Natural killer cell (primary cell): ENCODE results near the gene PDE8B. TPM values are rescaled to one million over a fixed set of nuclear protein-coding genes. Genes with fewer than 3 reads are reported as not detected.
"Not testable (repeated sequence)": the region's sequence is repeated elsewhere in the genome, so short reads cannot be mapped to it uniquely, and the experiment has no call there.

Experiments
- ATAC-seq, 3 donors: fragments of 150-1000 bp in 2 of 3; fragments of 200-7000 bp in 1 of 3; cut with Tn5 transposase; 1 replicate in 1 of 3; 2 replicates in 2 of 3; pipeline ENCODE4 v1.10.0; 2021; ENCODE audit warnings: mild to moderate bottlenecking in 2 of 3, moderate library complexity in 2 of 3
- DNase-seq, 2 donors: peaks; one replicate each; pipeline versions ENCODE4 v3.0.0 to v3.0.0-alpha.2; 2013 to 2021; ENCODE audit warnings: mixed read lengths in 1 of 2
- H3K27ac ChIP-seq: one replicate; pipeline ENCODE4 v1.5.1; 2013; ENCODE audit warnings: mild to moderate bottlenecking, low read length
- H3K27me3 ChIP-seq: one replicate; pipeline ENCODE4 v1.6.1; 2013; ENCODE audit warnings: low read length; ENCODE audit not compliant: control insufficient read depth, insufficient read depth
- H3K36me3 ChIP-seq: one replicate; pipeline ENCODE4 v1.6.1; 2013; ENCODE audit warnings: low read length; ENCODE audit not compliant: control insufficient read depth, insufficient read depth
- H3K4me1 ChIP-seq: one replicate; pipeline ENCODE4 v1.6.1; 2013; ENCODE audit warnings: low read length; ENCODE audit not compliant: control insufficient read depth, insufficient read depth
- H3K4me3 ChIP-seq: one replicate; pipeline ENCODE4 v1.5.1; 2013; ENCODE audit warnings: low read length
- H3K9me3 ChIP-seq: one replicate; pipeline ENCODE4 v1.6.1; 2013; ENCODE audit warnings: low read length; ENCODE audit not compliant: control insufficient read depth, insufficient read depth
- H3K27ac Mint-ChIP-seq, 2 donors: one replicate each; pipeline ENCODE4 v1.8.0; 2022; ENCODE audit warnings: mild to moderate bottlenecking in 2 of 2, mixed read lengths in 2 of 2, moderate library complexity in 1 of 2
- H3K27me3 Mint-ChIP-seq, 2 donors: one replicate each; pipeline ENCODE4 v1.8.0; 2022; ENCODE audit warnings: low read depth in 2 of 2, mixed read lengths in 2 of 2
- H3K36me3 Mint-ChIP-seq: one replicate; pipeline ENCODE4 v1.8.0; 2022; ENCODE audit warnings: mixed read lengths
- H3K4me1 Mint-ChIP-seq, 2 donors: one replicate each; pipeline ENCODE4 v1.8.0; 2022; ENCODE audit warnings: mixed read lengths in 2 of 2
- H3K4me3 Mint-ChIP-seq: one replicate; pipeline ENCODE4 v1.8.0; 2022; ENCODE audit warnings: mild to moderate bottlenecking, moderate library complexity, mixed read lengths
- H3K9me3 Mint-ChIP-seq, 2 donors: one replicate each; pipeline ENCODE4 v1.8.0; 2022; ENCODE audit warnings: mixed read lengths in 2 of 2
- WGBS: methylation state at CpG from one replicate; pipeline ENCODE4 v1.1.7; 2013; ENCODE audit warnings: missing lambda C conversion rate; ENCODE audit not compliant: insufficient coverage; 5-methylcytosine and 5-hydroxymethylcytosine counted together
- intact Hi-C: fragments of 100-400 bp; cut with micrococcal nuclease; formaldehyde crosslinking; loops from one replicate; pipeline ENCODE4 v1.14.2; 2022
- total RNA-seq, 4 donors: library from RNA; stranded (reverse); fragments of 120-200 nt in 1 of 4; gene quantifications; one replicate each; pipeline versions ENCODE4 v1.2.3 to v1.2.4, GENCODE V29; 2013 to 2022
- TF ChIP-seq, protein P1 (sequence below): fragments of 200-600 bp; IDR thresholded peaks from one replicate; pipeline ENCODE4 v1.8.0; 2022; ENCODE audit warnings: antibody characterized with exemption

The PDE8B gene
- total RNA-seq, 3 donors from 2014 or later (not counting 1 experiment from before 2014, with no cell fraction given) = 0.23 to 0.82 TPM; not detected in 1

- Mint-ChIP-seq H3K27me3 (peaks cover 9% of the 10 kb centered on the region in 2 donors), H3K36me3 (no peaks in the 10 kb centered on the region), H3K4me3 (no peak overlapping the region), H3K9me3 (no peaks in the 10 kb centered on the region), H3K4me1 (no peaks in the 10 kb centered on the region), H3K27ac (no peak overlapping the region)
- Histone ChIP-seq H3K36me3 (no peaks in the 10 kb centered on the region), H3K27ac (no peak overlapping the region), H3K27me3 (no peaks in the 10 kb centered on the region), H3K9me3 (no peaks in the 10 kb centered on the region), H3K4me3 (no peak overlapping the region), H3K4me1 (no peaks in the 10 kb centered on the region)
- ATAC-seq (no peak), DNase-seq (no peak)
- intact Hi-C loops = no loop called here
- WGBS = 74% methylated on average over 5 of the region's 5 CpGs
- TF ChIP-seq, protein P1, sequence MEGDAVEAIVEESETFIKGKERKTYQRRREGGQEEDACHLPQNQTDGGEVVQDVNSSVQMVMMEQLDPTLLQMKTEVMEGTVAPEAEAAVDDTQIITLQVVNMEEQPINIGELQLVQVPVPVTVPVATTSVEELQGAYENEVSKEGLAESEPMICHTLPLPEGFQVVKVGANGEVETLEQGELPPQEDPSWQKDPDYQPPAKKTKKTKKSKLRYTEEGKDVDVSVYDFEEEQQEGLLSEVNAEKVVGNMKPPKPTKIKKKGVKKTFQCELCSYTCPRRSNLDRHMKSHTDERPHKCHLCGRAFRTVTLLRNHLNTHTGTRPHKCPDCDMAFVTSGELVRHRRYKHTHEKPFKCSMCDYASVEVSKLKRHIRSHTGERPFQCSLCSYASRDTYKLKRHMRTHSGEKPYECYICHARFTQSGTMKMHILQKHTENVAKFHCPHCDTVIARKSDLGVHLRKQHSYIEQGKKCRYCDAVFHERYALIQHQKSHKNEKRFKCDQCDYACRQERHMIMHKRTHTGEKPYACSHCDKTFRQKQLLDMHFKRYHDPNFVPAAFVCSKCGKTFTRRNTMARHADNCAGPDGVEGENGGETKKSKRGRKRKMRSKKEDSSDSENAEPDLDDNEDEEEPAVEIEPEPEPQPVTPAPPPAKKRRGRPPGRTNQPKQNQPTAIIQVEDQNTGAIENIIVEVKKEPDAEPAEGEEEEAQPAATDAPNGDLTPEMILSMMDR = no peak
Observed at GRCh38 chr5:77376609-77377300, 166.3 kb downstream of the PDE8B start.

DNA sequence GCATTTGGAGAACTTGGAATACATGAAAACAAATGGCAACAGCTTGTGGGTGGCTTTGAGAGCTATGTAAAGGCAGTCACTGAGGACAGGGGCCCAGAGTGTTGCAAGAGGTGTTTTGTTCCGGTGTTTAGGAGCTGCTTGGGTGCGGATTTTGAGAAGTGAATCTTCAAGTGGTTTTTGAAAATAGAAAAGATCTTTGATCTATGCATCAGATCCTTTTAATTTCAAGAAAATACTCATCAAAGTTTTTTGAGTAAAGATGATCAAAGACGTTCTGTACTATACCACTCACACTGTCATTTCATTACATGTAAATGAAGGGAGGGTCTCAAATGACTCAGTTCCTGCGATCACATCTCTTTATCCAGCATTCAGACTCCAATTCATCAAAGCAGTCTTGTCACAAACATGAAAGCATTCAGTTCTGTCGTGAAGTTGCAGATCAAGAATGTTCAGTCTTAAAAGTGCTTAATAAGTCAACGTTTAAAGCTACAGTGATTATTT is 169.1 kb downstream of the PDE8B start:
- Mint-ChIP-seq H3K27ac (no peak overlapping the region), H3K27me3 (peaks cover 9% of the 10 kb centered on the region in 2 donors), H3K36me3 (no peaks in the 10 kb centered on the region), H3K4me3 (no peak overlapping the region), H3K9me3 (no peaks in the 10 kb centered on the region), H3K4me1 (no peaks in the 10 kb centered on the region)
- Histone ChIP-seq H3K36me3 (no peaks in the 10 kb centered on the region), H3K27me3 (no peaks in the 10 kb centered on the region), H3K9me3 (no peaks in the 10 kb centered on the region), H3K4me1 (no peaks in the 10 kb centered on the region), H3K27ac (no peak overlapping the region), H3K4me3 (no peak overlapping the region)
- DNase-seq (peak in 1 of 2 donors; percentile 63), ATAC-seq (no peak)
- TF ChIP-seq, protein P1 = no peak
- 63% methylated on average over 3 of the region's 6 CpGs for WGBS
- intact Hi-C loops = no loop called here

DNA sequence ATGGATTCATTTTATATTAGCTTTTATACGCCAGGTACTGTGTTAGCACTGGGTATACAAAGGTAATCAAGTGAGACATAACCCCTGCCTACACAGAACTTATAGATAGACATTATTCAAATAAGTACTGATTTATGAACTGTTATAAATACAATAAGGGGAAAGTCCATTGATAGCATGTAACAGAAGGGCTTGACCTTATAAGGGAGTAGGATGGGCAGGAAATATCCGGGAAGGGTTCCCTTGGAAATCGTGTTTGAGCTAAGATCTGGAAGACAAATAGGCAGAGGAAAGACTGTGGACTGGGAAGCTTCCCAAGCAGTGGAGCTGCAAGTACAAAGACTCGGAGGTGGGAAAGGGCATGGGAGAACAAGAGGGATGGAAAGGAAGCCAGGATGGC is 170.2 kb downstream of the PDE8B start:
- no peak for ATAC-seq
- no peak for DNase-seq
- no peaks in the 10 kb centered on the region for H3K9me3 ChIP-seq
- peaks cover 9 to 16% of the 10 kb centered on the region in 2 donors for H3K27me3 Mint-ChIP-seq
- H3K4me1 Mint-ChIP-seq = no peaks in the 10 kb centered on the region
- WGBS = 86% methylated on average over 3 of the region's 4 CpGs
- H3K27me3 ChIP-seq = no peaks in the 10 kb centered on the region
- no peaks in the 10 kb centered on the region for H3K9me3 Mint-ChIP-seq
- H3K27ac ChIP-seq = no peak overlapping the region
- no peak overlapping the region for H3K4me3 Mint-ChIP-seq
- H3K4me3 ChIP-seq = no peak overlapping the region
- no peak overlapping the region for H3K27ac Mint-ChIP-seq
- H3K4me1 ChIP-seq = no peaks in the 10 kb centered on the region
- TF ChIP-seq, protein P1 = no peak
- intact Hi-C loops = no loop called here
- no peaks in the 10 kb centered on the region for H3K36me3 Mint-ChIP-seq
- H3K36me3 ChIP-seq = no peaks in the 10 kb centered on the region

DNA sequence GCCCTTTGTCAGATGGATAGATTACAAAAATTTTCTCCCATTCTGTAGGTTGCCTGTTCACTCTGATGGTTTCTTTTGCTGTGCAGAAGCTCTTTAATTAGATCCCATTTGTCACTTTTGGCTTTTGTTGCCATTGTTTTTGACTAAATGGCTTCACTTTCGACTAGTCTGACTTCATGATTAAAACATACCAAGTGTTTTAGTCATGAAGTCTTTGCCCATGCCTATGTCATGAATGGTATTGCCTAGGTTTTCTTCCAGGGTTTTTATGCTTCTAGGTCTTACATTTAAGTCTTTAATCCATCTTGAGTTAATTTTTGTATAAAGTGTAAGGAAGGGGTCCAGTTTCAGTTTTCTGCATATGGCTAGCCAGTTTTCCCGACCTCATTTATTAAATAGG is 172.9 kb downstream of the PDE8B start:
- H3K27me3 Mint-ChIP-seq, ATAC-seq, H3K27ac ChIP-seq, H3K4me1 Mint-ChIP-seq, H3K36me3 ChIP-seq, intact Hi-C loops, H3K4me3 Mint-ChIP-seq, H3K4me1 ChIP-seq, H3K9me3 Mint-ChIP-seq, DNase-seq, H3K4me3 ChIP-seq, H3K36me3 Mint-ChIP-seq, H3K9me3 ChIP-seq, H3K27ac Mint-ChIP-seq, H3K27me3 ChIP-seq: not testable (repeated sequence)
- WGBS = 94% methylated on average over 2 of the region's 2 CpGs

DNA sequence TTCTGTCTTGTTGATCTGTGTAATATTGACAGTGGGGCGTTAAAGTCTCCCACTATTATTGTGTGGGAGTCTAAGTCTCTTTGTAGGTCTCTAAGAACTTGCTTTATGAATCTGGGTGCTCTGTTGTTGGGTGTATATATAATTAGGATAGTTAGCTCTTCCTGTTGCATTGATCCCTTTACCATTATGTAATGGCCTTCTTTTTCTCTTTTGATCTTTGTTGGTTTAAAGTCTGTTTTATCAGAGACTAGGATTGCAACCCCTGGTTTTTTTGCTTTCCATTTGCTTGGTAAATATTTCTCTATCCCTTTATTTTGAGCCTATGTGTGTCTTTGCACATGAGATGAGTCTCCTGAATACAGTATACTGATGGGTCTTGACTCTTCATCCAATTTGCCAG is 175.9 kb downstream of the PDE8B start:
- H3K9me3 Mint-ChIP-seq, H3K36me3 ChIP-seq, DNase-seq, H3K4me1 ChIP-seq, H3K4me3 Mint-ChIP-seq, H3K36me3 Mint-ChIP-seq, H3K4me1 Mint-ChIP-seq, H3K27ac ChIP-seq, H3K4me3 ChIP-seq, ATAC-seq, intact Hi-C loops, H3K27me3 ChIP-seq, H3K9me3 ChIP-seq, H3K27ac Mint-ChIP-seq: not testable (repeated sequence)
- H3K27me3 Mint-ChIP-seq = peaks cover 5 to 15% of the 10 kb centered on the region in 2 donors
- WGBS = no CpG with 5 or more reads among the region's 1 CpG
